NCI-H460 (cell line): Measurements from ENCODE around the gene ZNF81. TPM values are rescaled to one million over a fixed set of nuclear protein-coding genes. Genes with fewer than 3 reads are reported as not detected.
A peak's percentile ranks its signal among the peaks of the same experiment; 100 is the strongest.
"Not testable (repeated sequence)": the region's sequence is repeated elsewhere in the genome, so short reads cannot be mapped to it uniquely, and the experiment has no call there.

Experiments used
- DNase-seq: peaks from one replicate; pipeline ENCODE4 v3.0.0-alpha.2; 2016; ENCODE audit warnings: low read depth; ENCODE audit errors: extremely low read depth
- polyA plus RNA-seq: library from polyadenylated mRNA; depleted of rRNA; stranded (reverse); fragments of >200 nt; gene quantifications from 2 replicates; pipeline ENCODE4 v1.2.3, GENCODE V29; 2014; cell fraction: nucleus; rRNA removed
- total RNA-seq: library from RNA; depleted of rRNA; stranded (reverse); fragments of >200 nt; shearing (Covaris generic); gene quantifications from 2 replicates; pipeline ENCODE4 v1.2.3, GENCODE V29; 2014; rRNA removed

Gene ZNF81
- 6.5 and 8.1 TPM in 2 replicates for total RNA-seq
- polyA plus RNA-seq = 5.3 and 6.3 TPM in 2 replicates

DNA sequence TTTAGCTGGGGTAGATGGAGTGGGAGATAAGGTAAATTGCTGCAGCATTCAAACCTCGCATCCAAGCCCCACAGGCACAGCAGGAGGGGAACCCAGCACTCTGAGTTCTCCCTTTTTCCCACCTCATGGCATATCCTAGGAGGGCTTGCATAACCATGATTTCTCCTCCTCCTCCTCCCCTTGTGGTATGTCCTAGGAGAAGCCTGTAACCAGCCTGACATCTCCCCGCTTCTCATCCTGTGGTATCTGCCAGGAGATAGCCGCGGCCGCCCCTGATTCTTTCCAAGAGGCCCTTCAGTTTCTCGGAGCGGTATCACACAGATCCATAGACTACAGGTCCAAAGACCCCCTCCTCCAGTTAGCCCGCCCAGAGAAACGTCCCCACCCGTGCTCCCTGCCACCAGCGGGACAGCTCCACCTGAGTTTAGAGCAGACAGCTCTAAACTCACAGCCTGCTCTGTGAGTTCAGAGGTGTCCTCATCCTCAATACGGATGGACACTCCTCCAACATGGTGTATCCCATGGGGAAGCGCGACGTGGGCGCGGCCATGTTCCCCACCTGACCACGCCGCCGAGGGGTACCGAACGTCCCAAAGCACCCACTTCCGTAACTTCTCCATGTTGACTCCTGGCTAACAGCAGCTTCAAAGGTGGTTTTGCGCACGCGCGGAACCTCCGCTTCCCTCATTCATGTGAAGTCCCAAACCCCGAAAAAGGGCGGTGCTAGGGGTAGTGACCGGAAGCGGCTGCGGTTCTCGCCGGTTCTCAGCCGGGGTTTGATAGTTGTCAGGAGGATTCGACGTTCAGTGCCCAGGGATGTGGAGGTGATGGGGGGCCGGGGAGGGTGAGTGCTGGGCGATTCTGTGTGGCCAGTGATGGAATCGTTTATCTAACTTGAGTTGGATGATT, at the start of gene ZNF81:
TSS of gene ZNF81 (plus strand) at position 739 of the 909 bp plus-strand sequence. CDS start 9,366 bp downstream, outside the sequence.
- DNase-seq = peak; percentile 96

DNA sequence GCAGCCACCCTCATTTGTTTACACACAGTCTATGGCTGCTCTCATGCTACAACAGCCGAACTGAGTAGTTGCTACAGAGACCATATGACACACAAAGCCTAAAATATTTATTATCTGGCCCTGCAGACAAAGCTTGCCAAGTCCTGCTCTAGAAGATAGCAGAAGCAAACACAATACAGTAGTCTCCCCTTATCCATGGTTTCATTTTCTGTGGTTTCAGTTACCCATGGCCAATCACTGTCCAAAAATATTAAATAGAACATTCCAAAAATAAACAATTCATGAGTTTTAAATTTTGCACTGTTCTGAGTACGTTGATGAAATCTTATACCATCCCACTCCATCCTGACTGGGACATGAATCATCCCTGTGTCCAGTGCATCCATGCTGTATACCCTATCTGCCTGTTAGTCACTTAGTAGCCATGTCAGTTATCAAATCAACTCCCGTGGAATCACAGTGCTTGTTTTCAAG, 40.2 kb upstream of the ZNF81 start:
- no peak for DNase-seq

DNA sequence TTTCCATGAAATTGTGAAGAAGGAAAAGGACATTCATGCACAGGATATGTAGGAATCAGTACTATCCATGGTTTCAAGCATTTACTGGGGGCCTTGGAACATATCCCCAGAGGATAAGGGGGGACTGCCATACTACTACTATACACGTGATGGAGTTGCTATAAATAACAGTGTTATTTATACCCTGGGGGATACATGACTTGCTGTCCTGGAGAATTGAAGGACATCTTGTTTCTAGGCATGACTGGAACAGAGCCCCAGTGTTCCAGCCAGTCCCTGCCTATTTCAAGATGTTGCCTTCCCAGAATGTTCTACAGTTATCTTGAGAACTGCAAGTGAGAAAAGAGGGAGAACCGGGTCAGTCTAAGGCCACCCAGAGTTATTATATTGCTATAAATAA, 39.6 kb upstream of the ZNF81 start:
- DNase-seq = no peak

DNA sequence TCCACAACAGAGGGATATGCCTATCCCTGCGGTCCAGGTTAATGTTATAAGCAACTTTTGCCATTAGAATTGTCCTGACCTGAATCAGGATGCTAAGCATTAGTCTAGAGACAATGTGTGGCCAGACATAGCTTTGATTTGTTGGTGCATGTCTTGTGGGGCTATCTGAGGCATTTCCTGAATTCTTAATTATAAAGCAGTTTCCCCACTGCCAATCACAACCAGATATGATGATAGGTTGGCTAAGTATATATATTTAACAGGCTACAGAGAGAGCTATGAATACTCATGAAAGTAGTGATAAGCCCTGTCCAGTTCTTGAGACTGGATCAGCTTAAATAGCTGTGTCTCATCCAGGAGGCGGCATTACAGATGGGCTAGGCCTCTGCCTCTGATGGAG, 37.8 kb upstream of the ZNF81 start:
- DNase-seq = no peak

DNA sequence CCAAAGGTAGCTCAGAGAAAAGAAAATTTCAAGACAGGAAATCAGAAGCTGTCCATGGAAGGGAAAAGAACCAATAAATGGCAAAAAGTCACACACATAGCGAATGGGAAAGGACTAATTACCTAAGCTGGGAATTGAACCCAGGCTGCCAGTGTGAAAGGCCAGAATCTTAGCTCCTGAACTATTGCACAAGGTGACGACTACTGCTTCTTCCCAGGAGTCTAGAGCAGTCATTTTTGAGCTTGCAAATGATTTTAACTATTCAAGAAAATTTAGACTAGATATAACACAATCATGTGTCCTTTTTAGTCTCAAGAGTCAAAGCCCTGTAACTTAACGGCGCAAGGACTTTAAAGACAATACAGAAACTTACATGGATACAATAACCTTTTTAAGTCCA, 34.1 kb upstream of the ZNF81 start:
- peak; percentile 77 for DNase-seq

DNA sequence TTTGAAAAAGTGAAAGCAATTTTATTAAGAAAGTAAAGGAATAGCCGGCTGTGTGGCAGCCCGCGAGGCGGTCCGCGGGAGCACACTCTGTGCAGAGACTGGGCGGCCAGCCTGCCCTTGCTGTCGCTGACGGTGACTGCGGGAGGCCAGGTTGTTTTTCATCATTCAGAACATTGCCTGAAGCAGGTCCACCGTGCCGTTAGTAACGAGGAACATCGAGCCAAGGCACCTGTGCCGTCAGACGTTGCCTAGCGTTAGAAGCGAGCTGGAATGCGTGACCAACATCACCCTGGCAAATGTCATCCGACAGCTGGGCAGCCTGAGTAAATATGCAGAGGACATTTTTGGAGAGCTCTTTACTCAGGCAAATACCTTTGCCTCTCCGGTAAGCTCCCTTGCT, 33.6 kb upstream of the ZNF81 start:
- DNase-seq = not testable (repeated sequence)

DNA sequence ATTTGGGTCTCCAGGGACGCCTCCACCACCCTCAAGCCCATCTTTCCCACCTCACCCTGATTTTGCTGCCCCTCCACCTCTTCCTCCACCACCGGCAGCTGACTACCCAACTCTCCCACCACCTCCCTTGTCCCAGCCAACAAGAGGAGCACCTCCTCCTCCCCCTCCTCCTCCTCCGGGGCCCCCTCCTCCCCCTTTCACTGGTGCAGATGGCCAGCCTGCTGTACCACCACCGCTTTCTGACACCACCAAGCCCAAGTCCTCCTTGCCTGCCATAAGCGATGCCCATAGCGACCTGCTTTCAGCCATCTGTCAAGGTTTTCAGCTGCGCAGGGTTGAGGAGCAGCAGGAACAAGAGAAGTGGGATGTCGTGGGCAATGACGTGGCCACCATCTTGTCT, 32.4 kb upstream of the ZNF81 start:
- DNase-seq = no peak

DNA sequence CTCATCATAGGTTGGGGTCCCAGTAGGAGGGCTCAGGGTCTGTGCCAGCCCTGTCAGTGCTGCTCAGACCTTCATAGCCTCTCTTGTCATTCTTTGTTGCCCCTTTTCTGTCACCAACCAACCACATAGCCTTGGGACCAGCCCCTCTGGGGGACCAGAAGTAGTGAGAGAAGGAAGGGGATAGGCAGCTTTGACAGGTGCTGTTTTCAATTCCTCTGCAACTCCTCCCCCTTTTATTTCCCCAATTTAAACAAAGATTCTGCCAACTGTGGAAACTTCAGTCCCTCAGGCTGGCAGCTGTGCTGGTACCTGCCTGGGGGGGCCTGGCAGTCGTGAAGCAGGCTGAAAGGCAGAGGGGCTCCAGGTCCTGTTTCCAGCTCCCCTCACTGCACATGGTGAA, 30.9 kb upstream of the ZNF81 start:
- DNase-seq = not testable (repeated sequence)

DNA sequence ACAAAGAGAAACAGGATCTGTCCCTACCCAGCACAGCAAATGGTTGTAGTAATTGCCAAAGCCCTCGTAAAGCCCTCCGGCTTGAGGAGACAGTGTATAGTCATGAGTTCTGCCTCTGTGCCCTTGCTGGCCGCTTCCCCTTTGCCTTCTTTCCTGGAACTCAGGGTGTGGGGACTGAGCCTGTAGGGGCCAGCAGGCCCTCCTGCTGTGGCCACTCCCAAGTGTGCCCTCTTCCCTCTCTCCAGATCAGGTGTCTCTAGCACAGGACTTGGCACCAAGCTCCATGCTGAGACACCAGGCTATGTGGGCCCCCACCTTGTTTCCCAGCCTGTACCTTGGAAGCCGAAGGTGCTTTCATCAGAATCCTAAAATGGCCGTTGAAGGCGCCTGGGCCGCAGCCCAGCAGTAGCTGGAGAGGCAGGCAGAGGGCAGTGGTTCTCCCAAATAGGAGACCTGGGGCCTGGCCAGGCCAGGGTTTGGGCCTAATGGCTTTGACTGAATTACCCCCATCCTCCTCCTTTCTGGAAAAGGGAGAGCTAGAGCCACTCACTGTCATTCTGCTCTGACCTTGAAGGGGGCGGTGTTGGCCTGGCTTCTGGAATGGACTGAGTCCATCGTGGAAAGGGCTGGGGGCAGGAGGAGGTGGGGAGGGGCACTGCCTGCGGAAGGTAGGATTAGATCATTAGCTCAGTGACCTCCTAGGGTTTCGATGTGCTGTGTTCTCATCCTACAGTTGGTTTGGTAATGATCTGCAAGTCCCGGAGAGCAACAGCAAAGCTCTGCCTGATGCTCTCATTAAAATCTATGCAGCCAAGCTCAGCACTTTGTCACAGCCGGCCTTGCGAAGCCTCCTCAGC, 30.1 kb upstream of the ZNF81 start:
- not testable (repeated sequence) for DNase-seq

DNA sequence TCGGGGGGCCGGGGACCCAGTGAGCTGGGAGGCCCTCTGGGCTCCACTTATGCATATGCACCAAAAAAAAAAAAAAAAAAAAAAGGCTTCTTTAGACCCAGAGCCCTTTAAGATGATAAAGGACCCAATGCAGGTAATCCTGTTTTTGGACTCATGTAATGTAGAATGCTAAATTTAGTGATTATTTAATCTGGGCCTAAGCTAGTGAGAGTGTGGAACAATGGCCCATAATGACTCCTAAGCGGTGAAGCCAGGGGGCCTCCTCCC, 29.5 kb upstream of the ZNF81 start:
- DNase-seq = not testable (repeated sequence)

DNA sequence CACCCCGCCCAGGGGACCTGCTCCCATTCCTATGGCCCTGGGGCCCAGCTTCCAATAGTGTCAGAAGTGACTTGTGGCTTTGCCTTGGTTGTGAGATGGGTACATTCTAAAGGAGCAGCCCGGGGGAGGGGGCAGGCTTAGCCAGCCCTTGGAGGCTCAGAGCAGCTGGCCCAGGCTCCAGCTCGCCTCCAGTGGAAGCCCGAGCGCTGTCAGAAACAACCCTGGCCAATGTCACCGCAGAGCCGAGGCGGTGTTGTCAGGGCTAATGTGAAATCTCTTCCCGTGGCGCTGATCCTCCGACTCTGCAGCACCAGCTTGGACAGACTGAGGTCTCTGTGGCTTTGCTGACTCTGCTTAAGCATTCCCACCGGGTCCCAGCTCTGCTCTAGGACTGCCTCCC, 29.2 kb upstream of the ZNF81 start:
- DNase-seq = no peak

DNA sequence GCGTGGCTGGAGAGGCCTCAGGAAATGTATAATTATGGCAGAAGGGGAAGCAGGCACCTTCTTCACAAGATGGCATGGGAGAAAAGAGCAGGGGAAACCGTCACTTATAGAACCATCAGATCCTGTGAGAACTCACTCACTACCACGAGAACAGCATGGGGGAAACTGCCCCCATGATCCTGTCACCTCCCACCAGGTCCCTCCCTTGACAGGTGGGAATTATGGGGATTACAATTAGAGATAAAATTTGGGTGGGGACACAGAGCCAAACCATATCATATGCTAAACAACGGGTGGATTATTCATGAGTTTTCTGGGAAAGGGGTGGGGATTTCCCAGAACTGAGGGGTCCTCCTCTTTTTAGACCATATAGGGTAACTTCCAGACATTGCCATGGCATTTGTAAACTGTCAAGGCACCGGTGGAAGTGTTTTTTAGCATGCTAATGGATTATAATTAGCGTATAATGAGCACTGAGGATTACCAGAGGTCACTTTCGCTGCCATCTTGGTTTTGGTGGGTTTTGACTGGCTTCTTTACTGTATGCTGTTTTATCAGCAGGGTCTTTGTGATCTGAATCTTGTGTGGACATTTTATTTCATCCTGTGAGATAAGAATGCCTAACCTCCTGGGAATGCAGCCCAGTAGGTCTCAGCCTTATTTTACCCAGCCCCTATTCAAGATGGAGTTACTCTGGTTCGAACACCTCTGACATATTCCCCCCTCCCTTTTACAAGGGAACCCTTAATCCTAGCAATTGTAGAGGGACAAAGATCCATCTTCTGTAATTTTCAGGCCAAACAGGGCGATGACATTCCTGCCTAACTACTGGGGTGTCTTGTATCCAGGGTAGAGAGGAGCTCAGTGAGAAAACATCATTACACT, 27.6 kb upstream of the ZNF81 start:
- DNase-seq = no peak

DNA sequence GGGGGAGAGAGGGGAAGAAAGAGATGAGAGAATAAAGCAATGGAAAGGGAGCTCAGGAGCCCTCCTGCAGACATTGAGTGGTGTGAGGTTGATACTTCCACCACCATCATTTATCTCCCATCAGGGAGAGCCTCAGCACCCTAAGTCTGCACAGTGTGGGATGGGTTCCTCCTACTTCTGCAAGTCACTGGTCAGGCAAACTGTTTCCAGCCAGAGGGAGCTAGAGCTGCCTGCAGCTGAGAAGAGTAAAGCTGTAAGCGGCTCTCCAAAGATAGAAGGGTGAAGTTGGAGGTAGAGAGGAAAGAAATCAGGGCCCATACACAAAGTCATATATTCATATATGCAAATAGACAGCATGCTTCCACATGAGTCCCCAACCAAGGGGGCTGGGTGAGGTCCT, 21.9 kb upstream of the ZNF81 start:
- DNase-seq = no peak

DNA sequence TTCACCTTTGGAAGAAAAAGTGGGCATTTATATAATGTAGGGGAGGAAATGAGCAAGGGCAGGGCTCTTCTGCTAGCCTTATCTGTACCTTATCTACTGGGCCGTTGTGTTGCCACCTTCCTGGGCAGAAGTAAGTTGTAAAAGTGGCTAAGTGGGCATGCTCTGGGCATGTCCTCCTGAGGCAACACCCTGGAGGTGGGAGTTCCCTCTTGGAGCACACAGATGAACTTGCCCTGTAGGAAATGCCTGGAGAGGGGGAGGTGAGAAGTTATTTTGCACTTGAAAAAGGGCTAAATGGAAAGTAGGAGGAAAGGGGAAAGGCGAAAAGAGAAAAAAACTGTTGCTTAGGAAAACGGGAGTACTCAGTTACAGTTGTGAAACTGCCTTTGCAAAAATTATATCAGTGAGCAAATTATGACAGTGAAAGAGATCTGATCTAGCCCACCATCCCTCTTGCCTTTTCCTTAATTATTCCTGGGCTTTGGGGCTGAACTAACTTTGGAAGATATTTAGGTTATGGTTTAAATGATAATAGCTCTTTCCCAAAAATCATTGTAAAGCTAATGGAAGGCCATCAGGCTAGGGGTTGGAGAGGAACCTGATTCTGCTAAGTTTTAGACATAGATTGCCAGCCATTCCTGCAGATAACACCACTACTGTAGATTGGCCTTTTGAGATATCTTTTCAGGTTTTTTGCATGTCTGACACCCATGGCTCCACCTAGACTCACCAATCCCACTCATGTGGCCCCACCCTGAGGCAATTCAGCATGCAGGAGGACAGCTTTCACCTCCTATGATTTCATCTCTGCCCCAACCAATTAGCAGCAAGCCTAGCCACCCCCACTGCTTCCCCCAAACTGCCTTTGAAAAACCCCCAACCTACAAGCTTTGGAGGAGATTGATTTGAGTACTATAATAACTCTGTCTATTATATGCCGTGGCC, 20.5 kb upstream of the ZNF81 start:
- no peak for DNase-seq

DNA sequence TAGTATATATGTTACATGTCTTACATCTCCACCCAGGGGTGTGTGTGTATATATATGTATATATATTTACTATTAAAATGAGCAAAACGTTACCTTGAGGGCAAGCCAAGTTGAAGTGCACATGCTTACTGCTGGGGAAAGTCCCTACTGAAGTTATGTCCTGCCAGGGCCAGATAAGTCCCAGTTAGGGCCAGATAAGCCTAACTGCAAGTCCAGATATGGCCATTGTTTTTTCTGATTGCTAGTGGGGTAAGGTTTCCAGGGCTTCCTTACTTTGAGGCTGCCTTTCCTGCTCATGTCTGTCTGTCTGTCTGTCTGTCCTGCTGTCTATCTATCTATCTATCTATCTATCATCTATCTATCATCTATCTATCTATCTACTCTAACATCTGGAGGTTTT, 19.3 kb upstream of the ZNF81 start:
- no peak for DNase-seq

DNA sequence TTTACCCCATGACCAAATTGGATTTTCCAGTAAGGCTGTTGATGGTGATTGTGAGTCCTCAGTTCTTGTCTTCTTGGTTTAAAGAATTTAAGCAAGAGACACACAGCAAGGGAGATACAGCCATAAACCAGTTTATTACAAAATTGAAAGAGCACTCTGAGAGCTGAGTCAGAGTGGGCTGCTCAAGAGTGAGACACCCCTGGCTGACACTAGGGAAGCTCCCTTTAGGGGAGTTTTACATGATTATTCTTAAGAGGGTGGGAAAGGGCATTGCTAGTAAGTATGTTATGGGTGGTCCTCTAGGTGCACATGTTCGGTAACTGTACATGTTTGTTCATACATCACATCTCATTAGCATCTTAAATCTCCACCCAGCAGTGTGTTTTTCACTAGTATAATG, 18.8 kb upstream of the ZNF81 start:
- DNase-seq = no peak

DNA sequence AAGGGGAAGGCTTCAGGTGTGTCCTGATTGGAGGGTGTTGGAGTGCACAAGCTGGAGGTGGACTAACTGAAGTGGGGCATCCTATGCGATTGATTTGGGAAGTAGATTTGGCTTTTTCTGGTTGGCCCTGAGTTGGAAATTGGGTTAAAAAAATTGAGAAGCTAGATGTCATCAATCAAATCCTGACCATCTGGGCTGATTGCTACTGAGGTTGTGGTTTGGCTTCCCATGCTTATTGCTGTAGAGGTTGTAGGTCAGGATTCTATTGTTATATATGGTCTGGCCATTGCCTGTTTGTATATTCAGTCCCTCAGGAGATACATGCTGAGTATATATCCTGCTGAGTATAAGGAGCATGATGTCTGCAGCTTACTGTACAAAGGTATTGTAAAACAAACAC, 7.7 kb upstream of the ZNF81 start:
- no peak for DNase-seq

DNA sequence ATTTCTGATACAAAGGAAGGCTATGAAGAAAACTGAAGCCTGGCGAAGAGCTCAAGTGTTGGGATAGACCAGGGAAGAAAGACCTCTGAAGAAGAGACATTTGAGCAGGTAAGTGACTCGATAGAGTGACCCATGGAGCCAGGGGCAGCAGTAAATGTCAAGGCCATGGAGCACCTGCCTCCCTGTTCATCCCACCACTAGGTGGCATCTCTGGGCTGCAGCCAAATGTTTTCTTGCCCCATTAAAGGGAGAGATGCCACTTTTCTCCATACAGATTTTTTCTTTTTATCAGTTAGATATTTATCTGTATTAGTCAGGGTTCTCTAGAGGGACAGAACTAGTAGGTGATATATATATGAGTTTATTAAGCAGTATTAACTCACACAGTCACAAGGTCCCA, 4.9 kb upstream of the ZNF81 start:
- peak; percentile 54 for DNase-seq

DNA sequence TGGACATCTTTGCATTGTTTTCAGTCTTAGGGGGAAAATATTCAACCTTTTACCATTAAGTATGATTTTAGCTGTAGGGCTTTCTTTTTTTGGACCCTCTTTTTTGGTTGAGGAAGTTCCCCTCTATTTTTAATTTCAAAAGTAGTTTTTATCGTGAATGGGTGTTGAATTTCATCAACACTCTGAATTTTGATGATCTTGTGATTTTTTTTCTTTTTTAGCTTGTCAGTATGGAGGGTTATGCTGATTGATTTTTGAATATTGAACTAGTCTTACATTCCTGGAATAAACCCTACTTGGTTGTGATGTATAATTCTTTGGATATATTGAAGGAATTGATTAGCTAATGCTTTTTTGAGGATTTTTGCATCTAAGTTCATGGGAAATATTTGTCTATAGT, 1.7 kb downstream of the ZNF81 start:
- DNase-seq = no peak

DNA sequence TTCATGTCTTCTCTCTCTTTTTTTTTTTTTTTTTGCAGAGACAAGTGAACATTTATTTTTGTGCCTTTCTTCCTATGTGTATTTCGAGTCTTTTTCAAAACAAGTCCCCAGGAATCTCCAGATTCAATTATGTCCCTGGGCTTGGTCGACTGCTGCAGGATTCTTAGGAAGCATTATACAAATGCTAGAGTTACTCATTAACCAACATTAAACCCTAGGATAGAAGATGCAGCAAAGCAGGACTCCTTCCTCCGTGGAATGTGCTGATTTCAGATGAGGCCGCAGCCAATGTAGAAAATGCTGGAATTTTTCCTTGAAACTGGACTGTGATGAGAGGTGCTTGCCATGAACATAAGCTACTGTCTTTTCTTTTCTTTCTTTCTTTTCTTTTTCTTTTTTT, 3.4 kb downstream of the ZNF81 start:
- no peak for DNase-seq
